ENCODE measurements around the gene ACOT8. TPM values are rescaled to one million over a fixed set of nuclear protein-coding genes. Genes with fewer than 3 reads are reported as not detected.

The ACOT8 gene
- total and polyA plus RNA-seq, 4 donors, result 24.7 to 34.3 (median 31.9) TPM

DNA sequence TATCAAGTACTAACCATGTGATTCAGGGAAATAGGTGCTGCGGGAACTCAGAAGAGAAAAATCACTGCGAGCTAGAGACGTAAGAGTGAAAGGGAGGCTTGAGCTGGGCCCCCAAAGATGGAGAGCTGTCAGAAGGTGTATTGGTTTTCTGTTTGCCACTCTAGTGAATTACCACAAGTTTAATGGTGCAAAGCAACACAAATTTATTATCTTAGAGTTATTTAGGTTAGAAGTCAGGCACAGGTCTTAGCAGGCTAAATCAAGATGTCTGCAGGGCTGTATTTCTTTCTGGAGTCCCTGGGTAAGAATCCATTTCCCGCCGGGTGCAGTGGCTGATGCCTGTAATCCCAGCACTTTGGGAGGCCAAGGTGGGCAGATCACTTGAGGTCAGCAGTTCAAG, 2.7 kb upstream of the ACOT8 start:
- Histone ChIP-seq H3K9ac (ENCODE audit: insufficient read depth in 1 of 2, low read length in 2 of 2) (no peak overlapping the region), H3K27ac (ENCODE audit: low read depth in 1 of 2, low read length in 1 of 2) (no peak overlapping the region), H3K36me3 (ENCODE audit: control insufficient read depth in 4 of 4, insufficient read depth in 4 of 4, low read length in 4 of 4) (peaks cover 0 to 4% (median 0%) of the 10 kb centered on the region in 4 donors), H3K27me3 (ENCODE audit: control insufficient read depth in 3 of 3, insufficient read depth in 3 of 3, low read length in 2 of 3) (no peaks in the 10 kb centered on the region), H3K4me1 (ENCODE audit: control insufficient read depth in 5 of 5, insufficient read depth in 5 of 5, low read length in 5 of 5) (peaks cover 2 to 19% (median 13%) of the 10 kb centered on the region in 5 donors), H3K4me3 (no peak overlapping the region), H3K9me3 (ENCODE audit: control insufficient read depth in 4 of 4, insufficient read depth in 3 of 4, low read length in 3 of 4) (no peaks in the 10 kb centered on the region)
- ATAC-seq (ENCODE audit: insufficient read depth, low FRiP score) (no peak), DNase-seq (no peak)
- TF ChIP-seq, protein P1, sequence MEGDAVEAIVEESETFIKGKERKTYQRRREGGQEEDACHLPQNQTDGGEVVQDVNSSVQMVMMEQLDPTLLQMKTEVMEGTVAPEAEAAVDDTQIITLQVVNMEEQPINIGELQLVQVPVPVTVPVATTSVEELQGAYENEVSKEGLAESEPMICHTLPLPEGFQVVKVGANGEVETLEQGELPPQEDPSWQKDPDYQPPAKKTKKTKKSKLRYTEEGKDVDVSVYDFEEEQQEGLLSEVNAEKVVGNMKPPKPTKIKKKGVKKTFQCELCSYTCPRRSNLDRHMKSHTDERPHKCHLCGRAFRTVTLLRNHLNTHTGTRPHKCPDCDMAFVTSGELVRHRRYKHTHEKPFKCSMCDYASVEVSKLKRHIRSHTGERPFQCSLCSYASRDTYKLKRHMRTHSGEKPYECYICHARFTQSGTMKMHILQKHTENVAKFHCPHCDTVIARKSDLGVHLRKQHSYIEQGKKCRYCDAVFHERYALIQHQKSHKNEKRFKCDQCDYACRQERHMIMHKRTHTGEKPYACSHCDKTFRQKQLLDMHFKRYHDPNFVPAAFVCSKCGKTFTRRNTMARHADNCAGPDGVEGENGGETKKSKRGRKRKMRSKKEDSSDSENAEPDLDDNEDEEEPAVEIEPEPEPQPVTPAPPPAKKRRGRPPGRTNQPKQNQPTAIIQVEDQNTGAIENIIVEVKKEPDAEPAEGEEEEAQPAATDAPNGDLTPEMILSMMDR (IDR thresholded peaks at IDR 0.05; ENCODE audit: control extremely low read depth, extremely low read depth), result no peak
- WGBS, 2 donors, result 96 to 99% methylated on average over 5 of the region's 5 CpGs

GRCh38 chr20:45857882-45858216, 657 bp upstream of the ACOT8 start:
- DNase-seq, result peak in 1 of 3 donors; percentile 26
- peaks cover 2 to 19% (median 13%) of the 10 kb centered on the region in 5 donors for H3K4me1 ChIP-seq (ENCODE audit: control insufficient read depth in 5 of 5, insufficient read depth in 5 of 5, low read length in 5 of 5)
- H3K36me3 ChIP-seq (ENCODE audit: control insufficient read depth in 4 of 4, insufficient read depth in 4 of 4, low read length in 4 of 4), result peaks cover 0 to 8% (median 3%) of the 10 kb centered on the region in 4 donors
- H3K9me3 ChIP-seq (ENCODE audit: control insufficient read depth in 4 of 4, insufficient read depth in 3 of 4, low read length in 3 of 4), result no peaks in the 10 kb centered on the region
- TF ChIP-seq, protein P1 (IDR thresholded peaks at IDR 0.05; ENCODE audit: control extremely low read depth, extremely low read depth), result no peak
- peak overlapping the region; percentile 65 to 77 for H3K27ac ChIP-seq (ENCODE audit: low read depth in 1 of 2, low read length in 1 of 2)
- peak overlapping the region in 1 of 2 donors; percentile 67 for H3K9ac ChIP-seq (ENCODE audit: insufficient read depth in 1 of 2, low read length in 2 of 2)
- WGBS, 2 donors, result 6 to 10% methylated on average over 13 of the region's 13 CpGs
- ATAC-seq (ENCODE audit: insufficient read depth, low FRiP score), result peak; percentile 10
- peak overlapping the region; percentile 45 for H3K4me3 ChIP-seq
- no peaks in the 10 kb centered on the region for H3K27me3 ChIP-seq (ENCODE audit: control insufficient read depth in 3 of 3, insufficient read depth in 3 of 3, low read length in 2 of 3)

DNA sequence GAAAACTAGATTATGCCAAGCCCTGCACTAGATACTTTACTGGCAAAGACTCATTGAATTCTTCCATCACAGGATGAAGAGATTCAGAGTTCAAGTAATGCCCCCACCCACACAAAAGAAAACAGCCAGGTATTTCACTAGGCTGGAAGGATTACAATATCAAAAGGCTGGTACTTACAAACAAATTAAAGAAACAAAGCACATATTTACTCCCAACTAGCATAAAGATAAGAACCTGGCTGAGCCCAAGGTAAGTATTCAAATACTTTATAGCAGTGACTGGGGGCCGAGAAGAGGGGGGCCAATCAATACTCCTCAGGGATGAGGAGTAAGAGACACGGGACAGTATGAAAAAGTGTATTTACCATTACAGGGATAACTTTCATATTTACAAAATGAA, 3.7 kb downstream of the ACOT8 start:
- Histone ChIP-seq H3K36me3 (ENCODE audit: control insufficient read depth in 4 of 4, insufficient read depth in 4 of 4, low read length in 4 of 4) (peaks cover 2 to 17% (median 10%) of the 10 kb centered on the region in 4 donors), H3K27ac (ENCODE audit: low read depth in 1 of 2, low read length in 1 of 2) (no peak overlapping the region), H3K27me3 (ENCODE audit: control insufficient read depth in 3 of 3, insufficient read depth in 3 of 3, low read length in 2 of 3) (no peaks in the 10 kb centered on the region), H3K4me1 (ENCODE audit: control insufficient read depth in 5 of 5, insufficient read depth in 5 of 5, low read length in 5 of 5) (peaks cover 0 to 19% (median 15%) of the 10 kb centered on the region in 5 donors), H3K9me3 (ENCODE audit: control insufficient read depth in 4 of 4, insufficient read depth in 3 of 4, low read length in 3 of 4) (peaks cover 0 to 4% (median 0%) of the 10 kb centered on the region in 4 donors), H3K9ac (ENCODE audit: insufficient read depth in 1 of 2, low read length in 2 of 2) (no peak overlapping the region), H3K4me3 (no peak overlapping the region)
- 83 to 95% methylated on average over 2 of the region's 2 CpGs for WGBS, 2 donors
- no peak for ATAC-seq (ENCODE audit: insufficient read depth, low FRiP score)
- TF ChIP-seq, protein P1 (IDR thresholded peaks at IDR 0.05; ENCODE audit: control extremely low read depth, extremely low read depth), result no peak
- DNase-seq, result no peak

DNA sequence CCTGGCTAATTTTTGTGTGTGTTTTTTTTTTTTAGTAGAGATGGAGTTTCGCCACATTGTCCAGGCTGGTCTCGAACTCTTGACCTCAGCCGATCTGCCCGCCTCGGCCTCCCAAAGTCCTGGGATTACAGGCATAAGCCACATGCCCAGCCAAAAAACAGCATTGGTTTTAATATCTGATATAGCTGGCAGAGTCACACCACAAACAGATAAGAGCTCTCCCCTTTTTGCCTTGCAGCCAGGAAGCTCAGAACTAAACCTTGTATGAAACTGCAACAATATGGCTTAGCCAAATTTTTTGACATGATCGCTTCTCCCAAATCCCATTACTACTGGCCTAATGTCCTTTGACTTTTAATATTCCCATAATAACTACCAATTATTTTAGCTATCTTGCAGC, 4.9 kb downstream of the ACOT8 start:
- TF ChIP-seq, protein P1 (IDR thresholded peaks at IDR 0.05; ENCODE audit: control extremely low read depth, extremely low read depth), result no peak
- no peak overlapping the region for H3K9ac ChIP-seq (ENCODE audit: insufficient read depth in 1 of 2, low read length in 2 of 2)
- no peak overlapping the region for H3K27ac ChIP-seq (ENCODE audit: low read depth in 1 of 2, low read length in 1 of 2)
- no peak for ATAC-seq (ENCODE audit: insufficient read depth, low FRiP score)
- H3K4me3 ChIP-seq, result no peak overlapping the region
- H3K4me1 ChIP-seq (ENCODE audit: control insufficient read depth in 5 of 5, insufficient read depth in 5 of 5, low read length in 5 of 5), result peaks cover 0 to 13% (median 8%) of the 10 kb centered on the region in 5 donors
- WGBS, 2 donors, result 96 to 99% methylated on average over 6 of the region's 6 CpGs
- H3K9me3 ChIP-seq (ENCODE audit: control insufficient read depth in 4 of 4, insufficient read depth in 3 of 4, low read length in 3 of 4), result peaks cover 0 to 6% (median 0%) of the 10 kb centered on the region in 4 donors
- no peaks in the 10 kb centered on the region for H3K27me3 ChIP-seq (ENCODE audit: control insufficient read depth in 3 of 3, insufficient read depth in 3 of 3, low read length in 2 of 3)
- peaks cover 2 to 19% (median 14%) of the 10 kb centered on the region in 4 donors for H3K36me3 ChIP-seq (ENCODE audit: control insufficient read depth in 4 of 4, insufficient read depth in 4 of 4, low read length in 4 of 4)
- DNase-seq, result no peak
